CD14-positive monocyte (primary cell): Measurements from ENCODE around the gene GPATCH4. TPM values are rescaled to one million over a fixed set of nuclear protein-coding genes. Genes with fewer than 3 reads are reported as not detected.

Experiments used
- DNase-seq, 3 donors: peaks; one replicate each; pipeline ENCODE4 v3.0.0-alpha.2; 2011 to 2022
- H2AFZ ChIP-seq: 2 replicates; pipeline ENCODE4 v1.6.0; 2012; ENCODE audit warnings: mild to moderate bottlenecking, low read depth, low read length, inconsistent platforms; ENCODE audit not compliant: insufficient read depth, poor library complexity, severe bottlenecking
- H3K27ac ChIP-seq, 2 donors: 1 replicate in 1 of 2; 2 replicates in 1 of 2; pipeline ENCODE4 v1.5.1; 2012 to 2013; ENCODE audit warnings: low read length in 2 of 2, control low read depth in 1 of 2, inconsistent platforms in 1 of 2, low read depth in 1 of 2, mild to moderate bottlenecking in 1 of 2
- H3K27me3 ChIP-seq, 2 donors: one replicate each; pipeline versions ENCODE4 v1.6.0 to v1.6.1; 2011 to 2013; ENCODE audit warnings: low read length in 2 of 2; ENCODE audit not compliant: control insufficient read depth in 2 of 2, insufficient read depth in 2 of 2
- H3K36me3 ChIP-seq, 2 donors: replicated peaks in 1 of 2; 1 replicate in 1 of 2; 2 replicates in 1 of 2; pipeline versions ENCODE4 v1.5.1 to v1.6.1; 2012 to 2013; ENCODE audit warnings: low read length in 2 of 2, control low read depth in 1 of 2, inconsistent platforms in 1 of 2, mild to moderate bottlenecking in 1 of 2; ENCODE audit not compliant: insufficient read depth in 2 of 2, control insufficient read depth in 1 of 2
- H3K4me1 ChIP-seq, 2 donors: 1 replicate in 1 of 2; 2 replicates in 1 of 2; pipeline versions ENCODE4 v1.5.1 to v1.6.1; 2012 to 2013; ENCODE audit warnings: low read length in 2 of 2, control low read depth in 1 of 2, inconsistent platforms in 1 of 2, mild to moderate bottlenecking in 1 of 2, moderate library complexity in 1 of 2; ENCODE audit not compliant: insufficient read depth in 2 of 2, control insufficient read depth in 1 of 2
- H3K4me2 ChIP-seq: replicated peaks from 2 replicates; pipeline ENCODE3; 2012; ENCODE audit warnings: low read length, moderate library complexity, mild to moderate bottlenecking; ENCODE audit not compliant: poor library complexity, severe bottlenecking; ENCODE audit errors: extremely low read depth
- H3K4me3 ChIP-seq, 3 experiments: fragments of 200-600 bp in 1 of 3; sonication (generic) in 1 of 3; replicated peaks in 1 of 3; 1 replicate in 2 of 3; 2 replicates in 1 of 3; pipeline ENCODE4 v1.5.1; 2011 to 2013; ENCODE audit warnings: low read length in 3 of 3, mild to moderate bottlenecking in 3 of 3, control low read depth in 2 of 3, low read depth in 2 of 3, inconsistent platforms in 1 of 3, moderate library complexity in 1 of 3
- H3K79me2 ChIP-seq: 2 replicates; pipeline ENCODE4 v1.6.0; 2012; ENCODE audit warnings: mild to moderate bottlenecking, control low read depth, inconsistent platforms, low read length, moderate library complexity; ENCODE audit not compliant: insufficient read depth
- H3K9ac ChIP-seq: 2 replicates; pipeline ENCODE4 v1.6.0; 2017; ENCODE audit warnings: low read length, mild to moderate bottlenecking; ENCODE audit not compliant: insufficient read depth, poor library complexity, severe bottlenecking
- H3K9me3 ChIP-seq, 2 donors: replicated peaks in 1 of 2; 1 replicate in 1 of 2; 2 replicates in 1 of 2; pipeline versions ENCODE4 v1.5.1 to v1.6.1; 2012 to 2013; ENCODE audit warnings: low read length in 2 of 2, control low read depth in 1 of 2; ENCODE audit not compliant: control insufficient read depth in 1 of 2, insufficient read depth in 1 of 2
- H4K20me1 ChIP-seq: 2 replicates; pipeline ENCODE4 v1.6.0; 2012; ENCODE audit warnings: mild to moderate bottlenecking, low read length, control low read depth, moderate library complexity; ENCODE audit not compliant: insufficient read depth
- H3K27ac Mint-ChIP-seq, 7 donors: one replicate each; pipeline ENCODE4 v1.8.0; 2020; ENCODE audit warnings: mild to moderate bottlenecking in 7 of 7, mixed read lengths in 7 of 7, moderate library complexity in 6 of 7, inconsistent platforms in 2 of 7
- H3K27me3 Mint-ChIP-seq, 3 donors: one replicate each; pipeline ENCODE4 v1.8.0; 2021 to 2022; ENCODE audit warnings: low read depth in 3 of 3, mild to moderate bottlenecking in 3 of 3, mixed read lengths in 3 of 3, moderate library complexity in 3 of 3, inconsistent platforms in 1 of 3
- H3K36me3 Mint-ChIP-seq, 2 donors: one replicate each; pipeline ENCODE4 v1.8.0; 2020; ENCODE audit warnings: mixed read lengths in 2 of 2, inconsistent platforms in 1 of 2, mild to moderate bottlenecking in 1 of 2
- H3K4me1 Mint-ChIP-seq: one replicate; pipeline ENCODE4 v1.8.0; 2020; ENCODE audit warnings: mild to moderate bottlenecking, mixed read lengths
- H3K4me3 Mint-ChIP-seq, 2 donors: one replicate each; pipeline ENCODE4 v1.8.0; 2020; ENCODE audit warnings: mild to moderate bottlenecking in 2 of 2, mixed read lengths in 2 of 2, moderate library complexity in 1 of 2
- H3K9me3 Mint-ChIP-seq, 7 donors: one replicate each; pipeline ENCODE4 v1.8.0; 2020 to 2022; ENCODE audit warnings: mixed read lengths in 7 of 7, mild to moderate bottlenecking in 6 of 7, moderate library complexity in 6 of 7, inconsistent platforms in 2 of 7
- CTCF ChIP-seq: fragments of 200-600 bp; IDR thresholded peaks from one replicate; pipeline ENCODE4 v1.8.0; 2022; ENCODE audit warnings: antibody characterized with exemption, mild to moderate bottlenecking
- WGBS: methylation state at CpG from one replicate; pipeline ENCODE4 v1.1.5; 2013; ENCODE audit warnings: missing lambda C conversion rate; ENCODE audit not compliant: insufficient coverage; 5-methylcytosine and 5-hydroxymethylcytosine counted together
- intact Hi-C, 2 donors: fragments of 100-400 bp; cut with micrococcal nuclease; formaldehyde crosslinking; loops; one replicate each; pipeline versions ENCODE4 v1.15.0 to v1.15.1; 2023
- polyA plus RNA-seq, 3 donors: library from polyadenylated mRNA; depleted of rRNA in 1 of 3; unstranded in 2 of 3; stranded (reverse) in 1 of 3; fragments of 300-500 nt in 2 of 3; fragments of >200 nt in 1 of 3; fragmentation: Illumina TruSeq in 2 of 3; gene quantifications; 1 replicate in 2 of 3; 2 replicates in 1 of 3; pipeline ENCODE4 v1.2.3, GENCODE V29; 2012 to 2021

The GPATCH4 gene
- polyA plus RNA-seq, 3 donors, result 2.6 to 5.3 (median 4.9) TPM

DNA sequence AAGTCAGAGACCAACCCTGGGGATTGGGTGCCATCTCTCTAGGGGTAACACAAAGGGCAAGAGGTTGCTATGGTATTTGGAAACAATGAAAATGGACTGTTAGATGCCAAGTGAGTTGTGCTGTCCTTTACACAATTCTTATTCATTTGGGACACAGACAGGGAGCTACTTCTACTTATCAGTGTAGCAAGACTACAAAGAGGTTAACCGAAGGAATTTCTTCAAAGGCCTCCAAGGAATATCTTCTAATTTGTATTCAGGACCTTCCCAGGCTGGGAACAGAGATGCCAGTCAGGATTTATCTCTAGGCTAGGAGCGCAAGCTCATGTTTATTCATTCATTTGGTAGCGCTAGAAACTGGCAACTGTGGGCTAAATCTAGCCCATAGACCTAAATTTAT lies 7.1 kb downstream of the GPATCH4 start:
- H4K20me1 ChIP-seq, result no peaks in the 10 kb centered on the region
- intact Hi-C loops, result no loop called here
- WGBS, result 100% methylated on average over 2 of the region's 3 CpGs

DNA sequence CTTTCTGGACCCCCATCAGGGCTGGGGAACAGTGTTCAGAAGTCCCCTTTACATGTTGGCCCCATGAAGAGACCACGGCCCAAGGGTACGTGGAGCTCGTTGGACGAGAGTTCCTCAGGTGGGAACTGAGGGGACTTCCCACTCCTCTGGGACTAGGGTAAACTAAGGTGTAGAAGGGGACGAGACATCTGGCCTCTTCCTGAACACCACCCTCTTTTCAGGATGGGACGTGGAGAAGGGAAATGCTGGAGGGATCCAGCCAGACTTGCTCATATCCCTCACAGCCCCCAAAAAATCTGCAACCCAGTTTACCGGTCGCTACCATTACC lies 7.7 kb downstream of the GPATCH4 start:
- H3K27ac Mint-ChIP-seq, result no peak overlapping the region
- H3K36me3 ChIP-seq, result peaks cover 34 to 54% of the 10 kb centered on the region in 2 donors
- no peak overlapping the region for H3K4me3 Mint-ChIP-seq

More for the DNA sequence above, 7.1 kb downstream of the GPATCH4 start:
- H3K4me1 ChIP-seq, result peaks cover 14 to 20% of the 10 kb centered on the region in 2 donors
- no peak for DNase-seq
- peaks cover 48 to 51% of the 10 kb centered on the region in 2 donors for H3K36me3 Mint-ChIP-seq
- TF ChIP-seq CTCF, result no peak
- H3K79me2 ChIP-seq, result peaks cover 9% of the 10 kb centered on the region
- H3K27me3 Mint-ChIP-seq, result peaks cover 0 to 2% (median 0%) of the 10 kb centered on the region in 3 donors
- H3K9me3 Mint-ChIP-seq, result no peaks in the 10 kb centered on the region
- H3K9ac ChIP-seq, result no peak overlapping the region
- no peak overlapping the region for H3K4me3 ChIP-seq
- H3K4me2 ChIP-seq, result no peak overlapping the region
- H3K27ac Mint-ChIP-seq, result no peak overlapping the region
- no peak overlapping the region for H2AFZ ChIP-seq
- H3K36me3 ChIP-seq, result peaks cover 34 to 58% of the 10 kb centered on the region in 2 donors
- no peak overlapping the region for H3K27ac ChIP-seq
- H3K27me3 ChIP-seq, result no peaks in the 10 kb centered on the region
- peaks cover 17% of the 10 kb centered on the region for H3K4me1 Mint-ChIP-seq
- H3K9me3 ChIP-seq, result no peaks in the 10 kb centered on the region
- no peak overlapping the region for H3K4me3 Mint-ChIP-seq

More for the DNA sequence above, 7.7 kb downstream of the GPATCH4 start:
- Histone ChIP-seq H4K20me1 (no peaks in the 10 kb centered on the region), H3K9me3 (no peaks in the 10 kb centered on the region), H3K27ac (no peak overlapping the region), H3K79me2 (peaks cover 9% of the 10 kb centered on the region), H3K4me1 (peaks cover 14 to 20% of the 10 kb centered on the region in 2 donors), H3K9ac (no peak overlapping the region), H3K4me2 (no peak overlapping the region), H2AFZ (no peak overlapping the region), H3K4me3 (no peak overlapping the region), H3K27me3 (no peaks in the 10 kb centered on the region)
- intact Hi-C loops, result no loop called here
- H3K36me3 Mint-ChIP-seq, result peaks cover 44 to 48% of the 10 kb centered on the region in 2 donors
- no peak for TF ChIP-seq CTCF
- WGBS, result 100% methylated on average over 1 of the region's 8 CpGs
- DNase-seq, result no peak
- H3K4me1 Mint-ChIP-seq, result peaks cover 17% of the 10 kb centered on the region
- peaks cover 0 to 2% (median 0%) of the 10 kb centered on the region in 3 donors for H3K27me3 Mint-ChIP-seq
- H3K9me3 Mint-ChIP-seq, result no peaks in the 10 kb centered on the region
